ENCODE results near the gene MPRIP.
"Not testable (repeated sequence)": the region's sequence is repeated elsewhere in the genome, so short reads cannot be mapped to it uniquely, and the experiment has no call there.

MPRIP gene, protein sequence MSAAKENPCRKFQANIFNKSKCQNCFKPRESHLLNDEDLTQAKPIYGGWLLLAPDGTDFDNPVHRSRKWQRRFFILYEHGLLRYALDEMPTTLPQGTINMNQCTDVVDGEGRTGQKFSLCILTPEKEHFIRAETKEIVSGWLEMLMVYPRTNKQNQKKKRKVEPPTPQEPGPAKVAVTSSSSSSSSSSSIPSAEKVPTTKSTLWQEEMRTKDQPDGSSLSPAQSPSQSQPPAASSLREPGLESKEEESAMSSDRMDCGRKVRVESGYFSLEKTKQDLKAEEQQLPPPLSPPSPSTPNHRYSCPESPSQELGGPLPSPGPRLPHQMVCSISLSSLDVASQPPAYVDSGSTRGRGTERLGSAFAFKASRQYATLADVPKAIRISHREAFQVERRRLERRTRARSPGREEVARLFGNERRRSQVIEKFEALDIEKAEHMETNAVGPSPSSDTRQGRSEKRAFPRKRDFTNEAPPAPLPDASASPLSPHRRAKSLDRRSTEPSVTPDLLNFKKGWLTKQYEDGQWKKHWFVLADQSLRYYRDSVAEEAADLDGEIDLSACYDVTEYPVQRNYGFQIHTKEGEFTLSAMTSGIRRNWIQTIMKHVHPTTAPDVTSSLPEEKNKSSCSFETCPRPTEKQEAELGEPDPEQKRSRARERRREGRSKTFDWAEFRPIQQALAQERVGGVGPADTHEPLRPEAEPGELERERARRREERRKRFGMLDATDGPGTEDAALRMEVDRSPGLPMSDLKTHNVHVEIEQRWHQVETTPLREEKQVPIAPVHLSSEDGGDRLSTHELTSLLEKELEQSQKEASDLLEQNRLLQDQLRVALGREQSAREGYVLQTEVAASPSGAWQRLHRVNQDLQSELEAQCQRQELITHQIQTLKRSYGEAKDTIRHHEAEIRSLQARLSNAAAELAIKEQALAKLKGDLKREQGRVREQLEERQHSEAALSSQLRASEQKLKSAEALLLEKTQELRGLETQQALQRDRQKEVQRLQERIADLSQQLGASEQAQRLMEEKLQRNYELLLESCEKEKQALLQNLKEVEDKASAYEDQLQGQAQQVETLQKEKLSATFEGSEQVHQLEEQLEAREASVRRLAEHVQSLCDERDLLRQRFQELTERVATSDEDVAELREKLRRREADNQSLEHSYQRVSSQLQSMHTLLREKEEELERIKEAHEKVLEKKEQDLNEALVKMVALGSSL (N-terminal part only)

DNA sequence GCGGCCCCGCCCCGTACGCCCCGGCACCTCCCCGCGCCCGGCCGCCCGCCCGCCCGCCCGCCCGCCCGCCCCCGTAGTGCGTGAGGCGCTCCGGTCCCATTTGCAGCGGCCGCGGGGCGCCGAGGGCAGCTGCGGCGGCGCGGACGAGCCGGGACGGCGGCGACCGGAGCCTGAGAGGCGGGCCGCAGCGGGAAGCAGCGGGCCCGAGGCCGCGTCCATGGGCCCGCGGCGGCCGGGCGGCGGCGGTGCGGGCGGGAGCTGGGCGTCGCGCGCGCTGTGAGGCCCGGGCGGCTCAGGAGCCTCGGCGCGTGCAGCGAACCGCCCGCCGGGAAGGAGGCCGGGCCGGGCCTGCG lies at the start of gene MPRIP:
TSS of gene MPRIP (plus strand) at position 74 of the 353 bp plus-strand sequence. CDS start 392 bp downstream, outside the sequence.
- no peak for DNase-seq (ENCODE audit: low spot score)

DNA sequence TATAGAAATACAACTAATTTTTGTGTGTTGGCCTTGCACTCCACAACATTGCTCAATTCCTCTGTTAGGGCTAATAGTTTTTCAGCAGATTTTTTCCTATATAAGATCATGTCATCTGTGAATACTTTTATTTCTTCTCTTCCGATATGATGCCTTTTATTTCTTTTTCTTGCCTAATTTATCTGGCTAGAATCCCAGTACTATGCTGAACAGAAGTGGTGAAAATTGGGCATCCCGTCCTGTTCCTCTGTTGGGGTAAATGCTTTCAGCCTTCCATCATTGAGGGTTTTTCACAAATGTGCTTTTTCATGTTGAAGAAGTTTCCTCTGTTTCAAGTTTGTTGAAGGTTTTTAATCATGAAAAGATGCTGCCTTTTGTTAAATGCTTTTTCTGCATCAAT lies 47.6 kb upstream of the MPRIP start:
- DNase-seq (ENCODE audit: low spot score), result no peak

DNA sequence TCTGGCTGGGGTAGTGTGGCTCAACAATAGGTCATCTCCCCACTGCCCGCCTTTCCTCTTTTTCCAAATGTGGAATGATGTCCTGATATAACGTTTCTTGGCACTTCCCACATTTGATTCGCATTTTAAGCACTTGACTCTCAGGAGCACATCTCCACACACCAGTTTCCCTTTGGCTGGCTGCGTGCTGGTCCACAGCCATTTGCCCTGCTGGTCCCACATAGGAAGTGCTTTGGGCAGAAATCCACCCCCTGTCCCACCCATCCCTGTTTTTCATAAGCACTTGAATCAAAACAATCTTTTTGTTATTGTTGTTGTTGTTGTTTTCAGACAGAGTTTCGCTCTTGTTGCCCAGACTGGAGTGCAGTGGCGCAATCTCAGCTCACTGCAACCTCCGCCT lies 46.3 kb upstream of the MPRIP start:
- no peak for DNase-seq (ENCODE audit: low spot score)

DNA sequence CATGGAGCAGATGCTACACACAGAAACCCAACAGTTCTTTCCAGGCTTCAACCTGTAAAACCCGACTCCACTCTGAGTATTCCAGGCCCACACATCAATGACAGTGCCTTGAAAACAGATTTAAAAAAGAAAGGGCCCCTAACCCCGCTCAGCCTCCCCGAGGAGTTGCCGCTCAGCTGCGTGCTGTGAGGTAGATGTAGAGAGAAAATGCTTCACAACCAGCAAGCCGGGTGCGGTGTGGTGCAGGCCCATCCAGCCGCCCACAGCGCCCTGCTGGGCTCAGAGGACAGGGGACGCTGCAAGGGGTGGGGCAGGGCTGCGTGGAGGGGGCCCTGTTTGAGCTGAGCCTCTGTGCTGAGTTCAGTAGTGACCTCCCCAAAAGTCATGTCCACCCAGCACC lies 45.5 kb upstream of the MPRIP start:
- DNase-seq (ENCODE audit: low spot score), result not testable (repeated sequence)

DNA sequence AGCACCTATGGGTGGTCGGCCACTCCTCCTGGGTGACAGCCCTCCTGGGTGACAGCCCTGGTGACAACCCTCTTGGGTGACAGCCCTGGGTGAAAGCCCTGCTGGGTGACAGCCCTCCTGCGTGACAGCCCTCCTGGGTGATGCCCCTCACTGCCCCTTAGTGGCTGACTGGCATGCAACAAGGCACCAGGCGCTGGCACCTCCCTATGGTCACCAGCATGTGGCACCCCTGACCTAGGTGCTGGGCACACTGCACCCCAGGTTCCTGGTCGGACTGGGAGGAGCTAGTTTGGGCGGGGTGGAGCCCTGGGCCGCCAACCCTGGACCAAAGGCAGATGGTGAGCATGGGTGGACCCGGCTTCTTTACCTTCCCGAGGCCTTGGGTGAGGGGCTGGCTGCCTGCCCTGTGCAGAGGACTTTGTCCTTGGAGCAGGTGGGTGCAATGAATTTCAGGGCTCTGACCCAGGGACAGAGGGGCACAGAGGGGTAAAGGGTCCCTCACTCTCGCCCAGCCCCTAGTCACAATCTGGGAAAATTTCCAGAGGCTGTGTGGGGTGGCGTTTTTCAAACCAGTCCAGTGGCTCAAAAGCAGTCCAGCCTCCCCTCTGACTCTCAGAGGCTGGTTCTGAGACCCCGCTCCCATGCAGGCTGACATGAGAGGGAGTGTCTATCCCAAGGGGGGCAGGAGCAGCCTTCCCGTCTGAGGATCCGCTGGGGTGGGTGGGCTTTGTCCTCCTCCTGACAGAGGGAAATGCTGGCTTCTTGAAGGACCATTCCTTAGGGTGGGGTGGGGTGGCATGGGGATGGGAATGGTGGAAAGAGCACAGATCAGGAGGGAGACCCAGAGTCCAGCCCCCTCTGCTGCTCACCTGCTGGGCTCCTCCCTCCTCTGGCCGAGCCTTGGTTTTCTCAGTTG lies 44.5 kb upstream of the MPRIP start:
- no peak for DNase-seq (ENCODE audit: low spot score)

DNA sequence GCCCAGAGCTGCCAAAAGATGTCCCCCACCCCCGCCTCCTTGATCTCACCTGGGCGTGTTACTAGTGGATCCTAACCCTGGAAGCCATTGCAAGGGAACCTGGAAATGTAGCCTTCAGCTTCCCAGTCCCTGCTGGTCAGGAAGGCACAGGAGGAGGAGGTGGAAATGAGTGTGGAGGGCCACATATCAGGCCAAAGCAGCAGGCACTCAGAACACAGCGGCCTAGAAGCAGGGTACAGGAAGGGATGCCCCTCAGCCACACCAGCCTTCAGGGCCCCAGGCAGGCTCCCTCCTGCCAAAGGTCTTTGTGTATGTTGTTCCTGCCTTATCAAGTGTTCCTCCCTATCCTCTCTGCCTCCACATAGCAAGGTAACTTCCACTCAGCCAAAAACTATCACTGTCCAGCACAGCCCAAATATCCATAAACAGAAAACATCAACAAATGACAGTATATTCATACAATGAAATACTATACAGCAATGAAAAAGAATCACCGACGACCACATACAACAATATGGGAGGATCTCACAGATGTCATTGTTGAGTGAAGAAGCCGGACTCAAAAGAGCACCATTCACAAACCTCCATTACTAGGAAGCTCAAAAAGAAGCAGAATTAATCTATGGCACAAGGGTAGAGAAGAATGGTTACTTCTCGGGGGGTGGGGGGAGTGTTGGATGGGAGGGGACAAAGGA lies 42.2 kb upstream of the MPRIP start:
- no peak for DNase-seq (ENCODE audit: low spot score)

DNA sequence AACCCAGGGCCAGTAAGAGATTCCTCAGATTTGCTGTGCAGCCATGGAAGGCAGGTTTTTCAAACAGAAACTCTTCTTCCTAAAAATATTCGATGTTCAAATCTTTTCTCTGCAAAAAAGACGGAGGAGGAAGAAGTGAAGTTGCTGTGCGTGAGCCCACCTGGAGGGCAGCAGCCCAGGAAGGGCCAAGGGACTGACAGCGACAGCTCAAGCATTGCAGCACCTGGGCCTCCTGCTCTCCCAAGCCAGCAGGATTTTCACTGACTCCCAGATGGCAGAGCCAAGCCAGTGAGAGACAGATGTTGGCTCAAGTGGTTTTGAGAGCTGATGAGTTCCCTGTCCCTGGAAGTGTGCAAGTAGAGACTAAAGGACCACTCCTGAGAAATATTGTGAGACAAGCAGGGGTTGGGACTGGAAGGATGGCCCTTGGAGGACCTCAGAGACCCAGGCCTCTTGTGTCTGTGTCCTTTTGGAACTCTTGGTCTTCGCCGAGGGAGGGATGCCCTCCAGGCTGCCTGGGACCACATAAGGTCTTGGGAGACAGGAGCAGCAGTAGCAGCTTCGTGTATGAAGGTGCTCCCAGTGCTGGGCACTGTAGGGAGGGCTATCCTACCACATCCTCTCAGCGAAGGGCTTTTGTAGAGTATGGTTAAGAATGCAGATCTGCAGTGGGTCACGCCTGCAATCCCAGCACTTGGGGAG lies 41.0 kb upstream of the MPRIP start:
- DNase-seq (ENCODE audit: low spot score), result no peak

DNA sequence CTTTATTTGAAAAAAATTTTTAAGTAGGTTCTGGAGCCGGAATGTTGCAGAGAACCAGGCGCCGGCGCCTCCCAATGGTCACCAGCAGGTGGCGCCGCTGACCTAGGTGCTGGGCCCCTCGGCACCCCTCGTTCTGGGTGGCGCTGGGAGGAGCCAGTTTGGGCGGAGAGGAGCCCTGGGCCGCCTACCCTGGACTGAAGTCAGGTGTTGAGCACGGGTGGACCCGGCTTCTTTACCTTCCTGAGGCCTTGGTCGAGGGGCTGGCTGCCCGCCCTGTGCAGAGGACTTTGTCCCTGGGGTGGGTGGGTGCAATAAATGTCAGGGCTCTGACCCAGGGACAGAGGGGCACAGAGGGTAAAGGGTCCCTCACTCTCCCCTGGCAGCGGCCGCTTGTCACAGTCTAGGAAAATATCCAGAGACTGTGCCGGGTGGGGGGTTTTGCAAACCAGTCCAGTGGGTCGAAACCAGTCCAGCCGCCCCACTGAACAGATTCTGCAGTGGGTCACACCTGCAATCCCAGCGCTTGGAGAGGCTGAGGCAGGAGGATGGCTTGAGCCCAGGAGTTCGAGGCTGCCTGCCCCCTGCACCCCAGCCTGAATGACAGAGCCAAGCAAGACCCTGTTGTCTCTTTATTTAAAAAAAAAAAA lies 40.3 kb upstream of the MPRIP start:
- peak; percentile 77 for DNase-seq (ENCODE audit: low spot score)

DNA sequence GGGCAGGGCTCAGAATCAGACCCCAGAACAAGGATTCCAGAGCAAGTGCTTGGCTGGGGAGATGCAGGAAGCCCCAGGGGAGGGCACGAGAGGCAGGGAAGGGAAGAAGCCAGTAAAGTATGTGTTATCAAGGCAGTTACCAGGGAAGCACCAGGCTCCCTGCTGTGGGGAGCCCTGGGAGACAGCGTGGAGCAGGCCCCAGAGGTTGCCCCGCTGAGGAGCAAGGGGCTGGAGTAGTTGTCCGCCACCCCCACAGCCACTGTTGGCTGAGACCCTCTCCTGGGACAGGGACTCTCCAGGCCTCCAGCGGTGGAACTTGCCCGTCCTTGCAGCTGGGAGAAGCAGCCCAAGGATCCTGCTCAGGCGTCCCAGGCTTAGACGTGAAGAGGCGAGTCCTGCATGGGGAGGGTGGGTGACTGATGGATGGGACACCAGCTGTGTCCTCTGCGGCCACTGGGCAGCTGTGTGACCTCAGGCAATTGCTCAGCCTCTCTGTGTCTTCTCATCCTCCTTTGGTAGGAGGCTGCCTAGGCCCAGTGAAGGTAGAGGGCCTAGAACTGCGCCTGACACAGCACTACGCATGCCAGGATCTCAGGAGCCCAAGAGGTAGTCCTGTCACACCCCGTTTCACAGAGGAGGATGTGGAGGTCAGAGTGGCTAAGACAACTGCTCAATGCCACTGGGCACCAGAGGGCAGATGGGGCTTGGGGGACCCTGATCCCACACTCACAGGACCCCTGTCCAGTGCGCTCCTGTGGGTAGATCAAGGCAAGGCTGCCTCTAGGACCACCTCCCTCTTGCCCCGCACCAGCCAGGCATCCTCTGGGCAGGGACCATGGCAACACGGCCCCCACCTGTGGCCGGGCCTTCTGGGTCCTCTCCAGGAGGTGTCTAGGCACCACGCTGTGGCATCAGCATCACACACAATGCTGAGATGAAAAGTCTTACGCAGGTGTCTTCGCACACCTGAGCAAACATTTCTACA lies 39.2 kb upstream of the MPRIP start:
- not testable (repeated sequence) for DNase-seq (ENCODE audit: low spot score)

DNA sequence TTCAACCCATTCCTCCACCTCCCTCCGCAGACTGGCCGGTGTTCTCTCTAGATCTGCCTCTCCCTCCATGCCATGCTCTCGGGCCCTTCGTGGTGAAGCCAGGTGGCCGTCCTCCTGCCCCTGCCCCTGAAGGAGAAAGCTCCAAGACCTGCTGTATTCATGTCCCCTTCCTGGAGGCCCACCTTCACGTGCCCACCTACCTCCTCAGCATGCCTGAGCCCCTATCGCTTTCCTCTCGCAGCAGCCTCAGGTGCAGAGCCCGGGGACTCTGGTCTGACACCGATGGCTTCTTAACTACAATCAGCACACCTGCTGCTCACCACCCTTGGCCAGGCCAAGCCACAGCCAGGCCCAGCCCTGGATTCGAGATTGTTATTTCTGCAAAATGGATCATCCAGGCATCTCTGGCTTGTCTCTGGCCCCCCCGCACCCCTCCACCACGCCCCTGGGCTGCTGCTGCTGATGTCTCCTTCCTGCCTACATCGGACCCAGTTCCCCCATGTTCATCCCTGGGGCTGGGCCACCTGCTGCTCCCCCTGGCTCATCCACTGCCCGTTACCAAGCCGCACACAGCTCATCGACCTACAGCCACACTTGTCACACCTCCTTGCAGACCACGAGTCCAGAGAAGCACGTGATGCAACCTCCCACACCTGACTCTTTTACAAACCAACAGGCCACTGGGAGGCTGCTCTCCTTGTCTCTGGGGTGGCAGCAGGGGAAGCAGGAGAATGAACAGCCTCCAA lies 37.8 kb upstream of the MPRIP start:
- DNase-seq (ENCODE audit: low spot score), result no peak

DNA sequence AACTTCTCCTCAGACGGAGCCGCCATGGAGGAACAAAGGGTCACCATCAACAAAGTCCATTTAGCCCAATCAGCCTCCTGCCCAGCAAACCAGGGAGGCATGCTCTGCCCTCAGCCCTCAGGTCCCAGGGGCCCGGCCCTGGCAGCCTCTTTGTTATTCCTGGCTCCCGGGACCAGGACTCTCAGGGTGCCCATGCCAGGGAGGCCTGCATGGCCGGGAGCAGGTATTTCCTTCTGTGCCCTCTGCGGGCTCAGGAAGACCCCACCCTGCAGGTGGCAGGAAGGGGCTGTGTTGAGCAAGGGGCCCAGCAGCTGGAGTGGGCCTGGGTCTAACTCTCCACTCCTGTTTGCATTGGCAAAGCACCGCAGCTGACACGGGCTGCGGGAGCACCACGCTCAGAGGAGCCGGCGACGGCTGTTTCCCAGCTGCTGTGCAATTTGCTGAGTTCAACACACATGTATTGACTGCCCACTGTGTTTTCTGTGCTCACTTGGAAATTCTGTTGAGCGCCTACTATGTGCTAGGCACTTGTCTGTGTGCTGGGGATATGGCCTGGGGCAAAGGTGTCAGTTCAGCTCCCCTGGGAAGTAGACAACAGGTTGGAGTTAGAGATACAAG lies 37.2 kb upstream of the MPRIP start:
- DNase-seq (ENCODE audit: low spot score), result not testable (repeated sequence)

DNA sequence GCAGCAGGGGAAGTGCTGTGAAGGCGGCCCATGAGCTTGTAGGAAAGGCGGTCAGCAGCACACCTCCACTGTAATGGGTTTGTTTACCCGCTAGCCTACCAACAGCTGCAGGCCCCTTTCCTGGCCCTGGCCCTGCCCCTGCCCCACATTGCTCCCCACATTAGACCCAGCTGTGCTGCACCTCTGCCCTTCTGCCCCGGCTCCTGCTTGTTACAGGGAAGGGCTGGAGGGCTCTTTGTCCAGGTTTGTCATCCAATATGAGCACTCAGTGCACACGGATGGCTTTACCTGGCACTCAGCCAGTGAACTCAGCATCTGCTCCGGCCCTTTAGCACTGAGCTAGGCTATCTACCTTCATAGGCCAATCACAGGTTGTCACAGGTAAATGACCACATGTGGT lies 34.4 kb upstream of the MPRIP start:
- not testable (repeated sequence) for DNase-seq (ENCODE audit: low spot score)

DNA sequence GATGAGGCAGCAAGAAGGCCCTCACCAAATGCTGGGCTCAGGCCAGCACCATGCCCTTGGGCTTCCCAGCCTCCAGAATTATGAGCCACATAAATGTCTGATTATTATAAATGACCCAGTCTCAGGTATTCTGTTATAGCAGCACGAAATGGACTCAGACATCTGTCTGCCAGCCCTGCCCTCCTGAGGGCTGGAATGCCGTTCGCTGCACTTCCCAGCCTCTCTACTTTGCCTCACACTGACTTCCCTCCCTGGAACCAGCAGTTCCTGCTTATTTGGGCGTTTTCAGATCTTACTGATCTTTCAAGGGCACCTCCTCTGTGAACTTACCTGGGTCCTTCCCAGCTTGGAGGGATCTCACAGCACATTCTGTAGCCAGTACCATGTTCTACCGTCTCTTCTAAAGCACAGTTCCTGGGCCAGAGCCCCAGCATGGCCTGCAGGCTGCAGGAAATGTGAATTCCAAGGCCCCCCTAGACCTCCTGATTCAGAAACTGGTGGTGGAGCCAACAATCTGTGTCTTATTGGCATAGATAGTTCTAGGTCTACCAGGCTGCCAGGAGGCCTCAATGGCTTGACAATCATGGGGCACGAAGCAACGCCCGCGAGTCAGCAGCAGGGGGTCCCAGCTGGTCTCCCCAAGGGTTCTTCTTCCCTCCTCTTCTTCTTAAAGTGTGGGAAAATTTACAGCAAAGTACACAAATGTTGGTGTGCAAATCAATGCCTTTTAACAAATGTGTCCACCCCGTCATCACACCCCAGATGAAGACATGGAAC lies 33.4 kb upstream of the MPRIP start:
- DNase-seq (ENCODE audit: low spot score), result not testable (repeated sequence)

DNA sequence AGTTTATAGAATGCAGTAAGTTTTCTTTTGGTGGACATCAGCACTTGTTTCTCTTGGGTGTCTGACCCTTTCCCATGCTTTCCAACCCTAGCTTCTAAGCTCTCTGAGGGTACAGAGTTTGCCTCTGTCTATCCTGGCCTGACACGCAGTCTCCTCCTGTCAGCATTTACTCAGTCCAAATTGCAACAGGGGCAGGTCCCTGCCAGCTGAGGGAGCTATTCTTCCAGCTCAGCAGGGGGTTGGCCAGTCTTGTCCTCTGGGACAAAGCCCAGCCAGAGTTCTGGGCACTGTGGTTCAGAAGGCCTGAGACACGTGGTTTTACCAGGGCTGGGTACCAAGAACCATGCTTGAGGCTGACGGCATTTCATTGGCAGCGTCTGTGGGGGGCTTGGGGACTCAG lies 32.3 kb upstream of the MPRIP start:
- DNase-seq (ENCODE audit: low spot score), result not testable (repeated sequence)

DNA sequence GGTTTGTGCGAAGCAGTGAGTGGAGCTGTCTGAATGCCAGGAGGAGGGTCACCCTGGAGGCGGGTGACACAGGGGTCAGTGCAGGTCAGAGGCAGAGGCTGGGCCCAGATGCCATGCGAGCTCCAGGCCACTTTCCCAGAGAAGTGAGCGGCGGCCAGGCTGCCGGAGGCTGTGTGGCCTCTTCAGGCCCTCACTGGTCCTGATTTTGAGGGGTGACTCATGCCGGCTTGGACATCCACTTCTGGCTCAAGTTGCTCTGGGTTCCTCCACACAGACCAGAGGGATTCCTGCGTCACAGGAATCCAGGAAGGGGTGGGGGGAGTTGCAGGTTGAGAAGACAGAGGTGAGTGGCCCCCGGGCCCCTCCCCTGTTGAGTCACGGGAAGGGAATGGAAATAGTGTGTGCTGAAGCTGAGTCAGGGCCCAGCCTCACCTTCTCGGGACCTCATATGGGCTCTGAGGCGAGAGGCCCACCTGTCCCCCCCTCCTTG lies 31.7 kb upstream of the MPRIP start:
- DNase-seq (ENCODE audit: low spot score), result not testable (repeated sequence)
